HG02870 (cell line): Measurements from ENCODE around the gene MT1B.
"Not testable (repeated sequence)": the region's sequence is repeated elsewhere in the genome, so short reads cannot be mapped to it uniquely, and the experiment has no call there.

ENCODE experiments used
- ATAC-seq: cut with Tn5 transposase; IDR thresholded peaks from one replicate; pipeline ENCODE4 v1.9.1; 2021; ENCODE audit warnings: mild to moderate bottlenecking, moderate library complexity; ENCODE audit not compliant: unreplicated experiment

The MT1B gene

GRCh38 chr16:56618138-56618537 is 33.5 kb upstream of the MT1B start:
- no peak for ATAC-seq

- ATAC-seq, result no peak
These were observed 31.3 kb upstream of the MT1B start for GRCh38 chr16:56620339-56620897.

GRCh38 chr16:56621665-56622445 is 29.8 kb upstream of the MT1B start:
- not testable (repeated sequence) for ATAC-seq

DNA sequence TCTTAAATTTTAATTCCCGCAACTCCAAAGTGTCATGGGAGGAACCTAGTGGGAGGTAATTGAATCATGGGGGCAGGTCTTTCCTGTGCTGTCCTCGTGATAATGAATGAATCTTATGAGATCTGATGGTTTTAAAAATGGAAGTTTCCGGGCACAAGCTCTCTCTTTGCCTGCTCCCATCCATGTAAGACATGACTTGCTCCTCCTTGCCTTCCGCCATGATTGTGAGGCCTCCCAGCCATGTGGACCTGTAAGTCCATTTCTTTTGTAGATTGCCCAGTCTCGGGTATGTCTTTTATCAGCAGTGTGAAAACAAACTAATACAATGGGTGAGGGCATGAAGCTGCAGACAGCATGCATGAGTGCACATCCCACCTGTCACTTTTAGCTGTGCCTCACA is 28.5 kb upstream of the MT1B start:
- not testable (repeated sequence) for ATAC-seq

GRCh38 chr16:56623637-56624036 is 28.0 kb upstream of the MT1B start:
- ATAC-seq, result no peak

DNA sequence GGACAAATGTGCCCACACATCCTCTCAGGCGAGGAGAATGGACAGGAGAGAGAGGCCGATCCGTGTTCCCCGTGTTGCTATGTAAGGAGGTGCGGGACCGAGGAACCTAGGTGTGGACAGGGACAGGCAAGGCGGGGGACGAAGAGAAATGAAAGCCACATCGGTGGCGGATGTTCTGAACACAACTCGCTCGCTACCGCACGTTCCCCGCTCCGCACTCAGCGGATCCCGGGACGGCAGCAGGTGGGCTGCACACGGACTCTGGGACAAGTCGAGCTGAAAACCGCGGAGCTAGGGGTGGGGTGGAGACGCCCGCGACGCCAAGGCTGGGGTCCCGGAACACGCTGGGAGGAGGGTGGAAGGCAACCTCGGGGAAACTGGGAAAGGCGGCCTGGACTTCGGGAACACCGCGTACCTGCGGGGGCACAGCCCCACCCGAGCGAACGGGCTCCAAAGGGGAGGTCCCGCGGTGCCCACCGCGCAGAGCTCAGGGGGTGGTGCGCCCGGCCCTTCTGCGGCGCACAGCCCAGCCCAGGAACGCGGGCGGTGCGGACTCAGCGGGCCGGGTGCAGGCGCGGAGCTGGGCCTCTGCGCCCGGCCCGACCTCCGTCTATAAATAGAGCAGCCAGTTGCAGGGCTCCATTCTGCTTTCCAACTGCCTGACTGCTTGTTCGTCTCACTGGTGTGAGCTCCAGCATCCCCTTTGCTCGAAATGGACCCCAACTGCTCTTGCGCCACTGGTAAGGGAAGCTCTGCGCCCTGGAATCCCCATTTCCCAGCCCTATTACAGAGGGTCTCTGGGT is 26.3 kb upstream of the MT1B start, which contains the start of gene MT1E:
TSS of gene MT1E (plus strand) at position 642 of the 803 bp plus-strand sequence. CDS start at position 713, 71 bp downstream.
- ATAC-seq, result no peak

DNA sequence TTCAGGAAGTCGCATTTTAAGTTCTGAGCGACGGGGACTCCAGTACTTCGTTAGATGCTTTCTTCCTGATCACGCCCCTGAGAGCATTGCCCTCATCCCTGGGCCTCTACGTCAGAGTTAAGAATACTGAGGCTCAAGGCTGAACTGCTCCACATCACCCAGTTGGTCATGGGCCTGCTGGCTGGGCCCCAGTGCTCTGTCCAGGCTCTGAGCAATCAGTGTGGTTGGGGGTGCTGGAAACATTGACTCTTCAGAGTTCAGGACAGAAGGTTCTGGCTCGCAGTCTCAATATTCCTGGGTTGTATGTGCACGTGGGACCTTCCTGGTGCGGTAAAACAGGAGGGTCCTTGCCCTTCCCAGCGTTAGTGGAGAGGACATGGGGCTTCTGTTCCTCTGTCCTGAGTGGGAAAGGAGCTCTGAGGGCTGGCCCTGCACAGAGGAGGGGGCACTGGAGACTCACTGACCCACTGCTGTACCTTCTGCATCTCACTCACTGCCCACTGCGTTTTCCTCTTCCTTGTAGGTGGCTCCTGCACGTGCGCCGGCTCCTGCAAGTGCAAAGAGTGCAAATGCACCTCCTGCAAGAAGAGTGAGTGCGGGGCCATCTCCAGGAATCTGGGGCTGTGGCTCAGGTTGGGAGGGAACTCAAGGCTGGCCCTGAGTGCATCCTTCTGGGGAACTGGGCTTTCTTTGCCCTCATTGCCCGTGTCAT is 25.6 kb upstream of the MT1B start:
- no peak for ATAC-seq

GRCh38 chr16:56626685-56627084 is 25.0 kb upstream of the MT1B start:
- no peak for ATAC-seq

DNA sequence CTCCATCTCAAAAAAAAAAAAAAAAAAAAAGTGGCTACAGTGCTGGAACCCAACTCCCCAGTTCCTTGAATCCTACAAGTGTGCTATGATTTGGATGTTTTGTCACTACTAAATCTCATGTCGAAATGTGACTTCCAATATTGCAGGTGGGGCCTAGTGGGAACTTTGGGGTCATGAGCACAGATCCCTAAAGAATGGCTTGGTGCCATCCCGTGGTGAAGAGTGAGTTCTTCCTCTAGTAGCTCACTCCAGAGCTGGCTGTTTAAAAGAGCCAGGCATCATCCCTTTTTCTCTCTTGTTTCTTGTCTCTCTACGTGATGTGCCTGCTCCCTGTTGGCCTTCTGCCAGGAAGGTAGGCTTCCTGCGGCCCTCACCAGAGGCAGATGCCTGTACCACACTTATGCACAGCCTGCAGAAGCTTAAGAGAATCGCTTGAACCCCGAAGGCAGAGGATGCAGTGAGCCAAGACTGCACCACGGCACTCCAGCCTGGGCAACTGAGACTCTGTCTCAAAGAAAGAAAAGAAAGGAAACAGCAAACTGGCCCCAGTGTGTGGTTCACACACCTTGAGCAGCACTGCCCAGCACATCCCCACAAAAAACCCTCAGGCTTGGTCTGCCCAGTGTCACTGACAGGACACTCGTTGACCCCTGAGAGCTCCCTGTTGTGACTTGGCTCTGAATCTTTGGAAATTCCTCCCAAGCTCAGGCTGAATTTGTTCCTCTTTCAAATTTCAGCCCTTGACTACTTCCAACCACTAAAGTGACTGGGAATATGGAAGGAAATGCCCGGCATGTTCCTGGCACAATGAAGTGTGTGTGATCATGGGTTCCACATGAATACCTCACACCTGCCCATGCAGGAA is 23.0 kb upstream of the MT1B start:
- no peak for ATAC-seq

DNA sequence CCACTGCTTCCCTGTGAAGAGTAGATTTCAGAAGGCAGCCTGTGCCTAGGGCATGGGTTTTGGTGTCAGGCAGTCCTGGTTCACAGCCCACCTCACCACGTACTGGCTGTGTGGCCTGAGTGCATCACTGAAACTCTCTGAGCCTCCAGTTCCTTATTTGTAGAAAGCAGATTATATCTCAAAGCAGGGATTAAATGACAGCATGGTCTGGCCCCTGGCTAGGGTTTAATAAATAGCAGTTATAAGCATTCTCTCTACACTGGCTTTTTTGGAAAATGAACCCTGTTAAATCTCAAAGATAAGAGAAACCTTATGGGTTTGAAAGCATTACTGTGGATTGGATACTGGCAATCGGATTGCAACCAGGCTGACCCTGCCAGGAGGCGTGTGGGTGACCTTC is 22.2 kb upstream of the MT1B start:
- ATAC-seq, result no peak

DNA sequence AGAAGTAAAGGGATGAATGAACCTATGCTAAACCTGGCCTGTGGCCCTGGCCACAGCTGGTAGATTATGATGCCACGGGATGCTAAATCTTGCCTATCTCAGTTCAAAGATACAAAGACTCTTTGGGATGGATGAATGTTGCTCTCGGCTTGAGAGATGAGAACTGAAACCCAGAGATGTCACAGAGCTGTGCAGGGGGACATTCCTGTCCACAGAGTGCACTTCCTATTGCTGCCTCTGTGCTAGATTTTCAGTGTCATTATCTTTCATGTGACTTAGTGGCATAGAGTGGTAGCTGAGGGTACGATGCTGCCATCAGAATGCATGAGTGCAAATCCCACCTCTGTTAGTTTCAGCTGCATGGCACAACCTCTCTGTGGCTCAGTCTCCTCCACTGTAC is 21.6 kb upstream of the MT1B start:
- ATAC-seq, result peak; percentile 79

DNA sequence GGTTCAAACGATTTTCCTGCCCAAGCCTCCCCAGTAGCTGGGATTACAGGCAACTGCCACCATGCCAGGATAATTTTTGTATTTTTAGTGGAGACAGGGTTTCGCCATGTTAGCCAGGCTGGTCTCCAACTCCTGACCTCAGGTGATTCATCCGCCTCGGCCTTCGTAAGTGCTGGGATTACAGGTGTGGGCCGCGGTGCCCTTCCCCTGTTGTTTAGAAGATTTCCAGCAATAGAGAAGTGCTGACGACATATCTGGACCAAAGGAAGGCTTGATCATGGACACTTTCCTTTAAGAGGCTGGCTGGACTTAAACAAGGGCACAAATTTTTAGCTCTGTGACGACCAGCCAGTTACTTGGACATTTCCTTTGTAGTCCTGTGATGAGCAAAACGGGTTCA is 20.5 kb upstream of the MT1B start:
- no peak for ATAC-seq

DNA sequence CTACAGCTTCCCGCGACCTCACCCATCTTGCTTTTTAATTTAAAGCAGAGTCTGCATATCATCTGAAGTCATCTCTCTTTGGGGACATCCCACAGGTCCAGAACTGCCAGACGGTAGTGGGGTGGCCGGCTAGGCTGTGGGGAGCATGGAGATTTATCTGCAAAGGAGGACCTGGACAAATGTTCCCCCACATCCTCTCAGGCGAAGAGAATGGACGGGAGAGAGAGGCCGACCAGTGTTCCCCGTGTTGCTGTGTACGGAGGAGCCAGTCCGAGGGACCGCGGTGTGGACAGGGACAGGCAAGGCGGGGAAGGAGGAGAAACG is 19.9 kb upstream of the MT1B start:
- ATAC-seq, result no peak

GRCh38 chr16:56632156-56632847 is 19.4 kb upstream of the MT1B start, which contains the start of gene MT1M:
Gene MT1M (plus strand): TSS chr16:56632659. CDS start chr16:56632732, 73 bp downstream.
- no peak for ATAC-seq

DNA sequence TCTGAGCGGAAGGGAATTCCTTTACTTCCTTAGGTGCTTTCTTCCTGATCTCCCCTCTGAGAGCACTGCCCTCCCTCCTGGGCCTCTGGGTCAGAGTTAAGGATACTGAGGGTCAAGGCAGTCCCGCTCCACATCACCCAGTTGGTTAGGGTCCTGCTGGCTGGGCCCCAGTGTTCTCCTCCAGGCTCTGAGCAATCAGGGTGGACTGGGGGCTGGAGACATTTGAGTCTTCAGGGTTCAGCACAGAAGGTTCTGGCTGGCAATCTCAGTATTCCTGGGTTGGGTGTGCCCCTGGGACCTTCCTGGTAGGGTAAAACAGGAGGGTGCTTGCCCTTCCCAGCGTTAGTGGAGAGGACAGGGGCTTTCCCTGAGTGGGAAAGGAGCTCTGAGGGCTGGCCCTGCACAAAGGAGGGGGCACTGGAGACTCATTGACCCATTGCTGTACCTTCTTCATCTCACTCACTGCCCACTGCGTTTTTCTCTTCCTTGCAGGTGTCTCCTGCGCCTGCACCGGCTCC is 18.8 kb upstream of the MT1B start:
- no peak for ATAC-seq

DNA sequence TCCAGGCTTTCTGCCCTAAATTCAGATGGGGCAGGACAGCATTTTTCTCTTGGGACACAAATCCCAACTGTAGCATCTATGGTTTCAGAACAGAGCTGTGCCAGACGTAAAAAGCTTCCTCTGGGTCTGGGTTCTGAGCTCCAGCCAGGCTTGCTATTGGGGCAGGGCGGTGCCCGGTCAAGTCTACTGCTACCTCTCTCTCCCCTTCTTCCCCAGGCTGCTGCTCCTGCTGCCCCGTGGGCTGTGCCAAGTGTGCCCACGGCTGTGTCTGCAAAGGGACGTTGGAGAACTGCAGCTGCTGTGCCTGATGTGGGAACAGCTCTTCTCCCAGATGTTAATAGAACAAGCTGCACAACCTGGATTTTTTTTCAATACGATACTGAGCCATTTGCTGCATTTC is 18.2 kb upstream of the MT1B start:
- ATAC-seq, result no peak

DNA sequence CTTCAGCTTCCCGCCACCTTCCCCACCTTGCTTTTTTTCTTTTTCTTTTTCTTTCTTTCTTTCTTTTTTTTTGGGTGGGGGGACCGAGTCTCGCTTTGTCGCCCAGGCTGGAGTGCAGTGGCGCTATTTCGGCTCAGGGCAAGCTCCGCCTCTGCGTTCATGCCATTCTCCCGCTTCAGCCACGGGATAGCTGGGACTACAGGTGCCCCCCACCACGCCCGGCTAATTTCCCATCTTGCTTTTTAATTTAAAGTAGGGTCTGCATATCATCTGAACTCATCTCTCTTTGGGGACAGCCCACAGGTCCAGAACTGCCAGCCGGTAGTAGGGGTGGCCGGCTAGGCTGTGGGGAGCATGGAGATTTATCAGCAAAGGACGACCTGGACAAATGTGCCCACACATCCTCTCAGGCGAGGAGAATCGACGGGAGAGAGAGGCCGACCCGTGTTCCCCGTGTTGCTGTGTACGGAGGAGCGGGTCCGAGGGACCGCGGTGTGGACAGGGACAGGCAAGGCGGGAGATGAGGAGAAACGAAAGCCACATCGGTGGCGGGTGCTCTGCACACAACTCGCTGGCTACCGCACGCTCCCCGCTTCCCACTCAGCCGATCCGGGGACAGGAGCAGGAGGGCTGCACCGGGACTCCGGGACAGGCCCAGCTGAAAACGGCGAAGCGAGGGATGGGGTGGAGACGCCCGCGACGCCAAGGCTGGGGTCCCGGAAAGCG is 16.8 kb upstream of the MT1B start:
- no peak for ATAC-seq

GRCh38 chr16:56635441-56635967 is 16.2 kb upstream of the MT1B start:
- ATAC-seq, result no peak
